Stimulated activated CD4-positive, alpha-beta T cell treated with anti-CD3 and anti-CD28 coated beads, Interleukin-2, amount 100 ng/mL, for 48 hours (primary cell): Measurements from ENCODE around the gene DNMT3L.
"Not testable (repeated sequence)": the region's sequence is repeated elsewhere in the genome, so short reads cannot be mapped to it uniquely, and the experiment has no call there.

ENCODE experiments used
- DNase-seq, 2 donors: peaks; one replicate each; pipeline ENCODE4 v3.0.0-alpha.2; 2020

The DNMT3L gene

GRCh38 chr21:44275041-44275440, 13.3 kb upstream of the DNMT3L start:
- DNase-seq: no peak

GRCh38 chr21:44273046-44273445, 11.3 kb upstream of the DNMT3L start:
- no peak for DNase-seq

GRCh38 chr21:44272284-44272858, 10.7 kb upstream of the DNMT3L start:
- DNase-seq: no peak

- no peak for DNase-seq
These were observed 10.0 kb upstream of the DNMT3L start for GRCh38 chr21:44271558-44272283.

GRCh38 chr21:44269090-44269489, 7.4 kb upstream of the DNMT3L start:
- DNase-seq: no peak

- DNase-seq: no peak
These were observed 6.0 kb upstream of the DNMT3L start for GRCh38 chr21:44267655-44268142.

GRCh38 chr21:44265734-44266270, 4.1 kb upstream of the DNMT3L start:
- DNase-seq: no peak

GRCh38 chr21:44263768-44264167, 2.1 kb upstream of the DNMT3L start:
- no peak for DNase-seq

- no peak for DNase-seq
These were observed 1.6 kb upstream of the DNMT3L start for GRCh38 chr21:44263221-44263760.

GRCh38 chr21:44262338-44263056, 800 bp upstream of the DNMT3L start:
- no peak for DNase-seq

- no peak for DNase-seq
These were observed 686 bp downstream of the DNMT3L start for GRCh38 chr21:44260791-44261631.

- no peak for DNase-seq
These were observed 1.6 kb downstream of the DNMT3L start for GRCh38 chr21:44260066-44260465.

GRCh38 chr21:44259082-44259705, 2.5 kb downstream of the DNMT3L start:
- no peak for DNase-seq

GRCh38 chr21:44258056-44258725, 3.5 kb downstream of the DNMT3L start:
- no peak for DNase-seq

- DNase-seq: no peak
These were observed 6.2 kb downstream of the DNMT3L start for GRCh38 chr21:44255511-44255981.

- no peak for DNase-seq
These were observed 7.6 kb downstream of the DNMT3L start for GRCh38 chr21:44253832-44254710.

GRCh38 chr21:44249204-44250037, 12.3 kb downstream of the DNMT3L start:
- DNase-seq: not testable (repeated sequence)

GRCh38 chr21:44247904-44248303, 13.8 kb downstream of the DNMT3L start:
- DNase-seq: not testable (repeated sequence)

- DNase-seq: not testable (repeated sequence)
These were observed 17.7 kb downstream of the DNMT3L start for GRCh38 chr21:44243980-44244379.
